ENCODE data around the gene TEX12. TPM values are rescaled to one million over a fixed set of nuclear protein-coding genes. Genes with fewer than 3 reads are reported as not detected.
A peak's percentile ranks its signal among the peaks of the same experiment; 100 is the strongest.

The TEX12 gene
- total RNA-seq, 1 experiment from 2014 or later, result not detected

GRCh38 chr11:112211536-112211935 lies 44.4 kb downstream of the TEX12 start:
- DNase-seq (ENCODE audit: low read depth), result peak; percentile 65

DNA sequence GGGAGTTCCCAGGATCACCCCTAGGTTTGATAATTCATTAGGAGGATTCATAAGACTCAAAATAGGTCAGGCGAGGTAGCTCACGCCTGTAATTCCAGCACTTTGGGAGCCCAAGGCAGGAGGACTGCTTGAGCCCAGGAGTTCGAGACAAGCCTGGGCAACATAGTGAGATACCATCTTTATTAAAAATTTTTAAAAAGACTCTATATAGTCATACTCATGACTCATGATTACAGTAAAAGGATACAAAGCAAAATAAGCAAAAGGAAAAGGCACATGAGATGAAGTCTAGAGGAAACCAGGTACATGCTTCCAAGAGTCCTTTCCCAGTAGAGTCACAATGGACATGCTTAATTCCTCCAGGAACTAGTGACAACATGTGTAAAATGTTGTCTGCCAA lies 45.1 kb downstream of the TEX12 start:
- DNase-seq (ENCODE audit: low read depth), result no peak

DNA sequence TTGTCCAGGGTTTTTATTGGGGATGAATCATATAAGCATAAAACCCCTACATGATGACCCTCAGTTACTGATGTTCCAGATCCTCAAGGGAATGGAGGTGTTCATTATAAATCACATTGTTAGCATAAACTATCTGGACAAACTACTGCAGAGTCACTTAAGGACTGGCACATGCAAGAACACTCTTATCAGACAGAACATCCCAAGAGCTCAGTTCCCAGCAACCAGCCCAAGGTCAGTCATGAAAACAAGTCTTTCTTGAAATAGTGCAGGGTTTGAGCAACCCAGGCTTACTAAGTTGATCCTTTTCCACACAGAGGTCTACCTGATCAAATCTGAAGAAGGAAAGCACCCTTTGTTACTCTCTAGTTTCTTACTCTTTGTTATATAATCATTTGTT lies 45.5 kb downstream of the TEX12 start:
- no peak for DNase-seq (ENCODE audit: low read depth)

GRCh38 chr11:112213753-112214152 lies 46.6 kb downstream of the TEX12 start:
- no peak for DNase-seq (ENCODE audit: low read depth)

- no peak for DNase-seq (ENCODE audit: low read depth)
Measured at GRCh38 chr11:112215621-112216020, 48.4 kb downstream of the TEX12 start.

DNA sequence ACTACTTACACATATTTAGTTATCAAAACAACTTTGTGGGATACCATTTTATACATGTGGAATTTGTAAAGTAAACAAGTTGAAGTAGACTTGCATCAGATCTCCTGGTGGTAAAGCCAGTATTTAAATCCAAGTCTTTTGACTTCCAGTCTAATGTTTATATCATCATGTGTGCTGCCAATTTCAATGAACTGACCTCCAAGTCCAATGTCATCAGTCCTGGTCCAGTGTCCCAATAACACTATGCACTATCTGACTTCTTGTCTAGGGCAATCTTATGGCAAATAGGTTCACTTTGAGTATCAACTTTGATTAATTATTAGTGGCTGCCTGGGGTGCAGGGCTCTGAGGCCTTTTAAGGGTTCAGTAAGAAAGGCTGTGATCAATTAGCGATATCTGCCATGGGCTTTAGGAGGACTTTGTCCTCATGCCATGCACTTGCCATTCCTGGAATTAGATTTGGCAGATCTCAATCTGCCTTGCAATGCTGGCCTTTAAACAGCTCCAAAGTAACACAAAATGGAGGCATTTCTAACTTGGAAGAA lies 49.5 kb downstream of the TEX12 start:
- DNase-seq (ENCODE audit: low read depth), result no peak

DNA sequence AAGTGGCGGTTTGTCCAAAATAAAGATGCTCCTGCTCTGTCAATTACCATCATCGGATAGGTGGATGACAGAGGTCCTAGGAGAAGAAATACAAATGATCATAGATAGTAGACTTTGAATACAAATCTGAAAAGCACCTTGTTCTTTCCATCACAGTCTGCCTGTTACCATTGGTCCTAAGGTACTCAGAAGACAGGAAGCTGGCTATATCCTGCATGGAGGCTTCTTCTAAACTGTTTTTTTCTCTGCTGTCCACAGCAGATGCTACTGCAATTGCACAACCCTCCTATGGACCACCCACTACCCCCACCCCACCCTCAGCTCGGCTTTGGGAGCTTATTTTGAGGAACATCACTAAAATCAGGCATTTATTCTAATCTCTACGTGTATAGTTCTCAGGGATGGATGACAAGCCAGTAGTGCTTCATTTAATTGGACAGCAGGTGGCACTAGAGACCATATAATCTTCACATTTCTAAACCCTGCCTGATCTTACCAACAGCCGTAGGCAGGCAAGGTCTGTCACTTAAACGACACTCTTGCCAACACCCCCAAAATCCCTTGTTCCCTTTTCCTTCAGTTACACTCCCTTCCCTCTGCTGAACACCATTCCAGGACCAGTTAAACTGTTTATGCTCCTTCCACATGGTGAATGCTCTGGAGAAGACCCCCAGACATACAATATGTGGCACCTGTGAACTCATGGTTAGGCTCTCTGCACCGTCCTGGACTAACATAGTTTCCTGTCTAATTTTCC lies 52.5 kb downstream of the TEX12 start:
- DNase-seq (ENCODE audit: low read depth), result peak; percentile 68

DNA sequence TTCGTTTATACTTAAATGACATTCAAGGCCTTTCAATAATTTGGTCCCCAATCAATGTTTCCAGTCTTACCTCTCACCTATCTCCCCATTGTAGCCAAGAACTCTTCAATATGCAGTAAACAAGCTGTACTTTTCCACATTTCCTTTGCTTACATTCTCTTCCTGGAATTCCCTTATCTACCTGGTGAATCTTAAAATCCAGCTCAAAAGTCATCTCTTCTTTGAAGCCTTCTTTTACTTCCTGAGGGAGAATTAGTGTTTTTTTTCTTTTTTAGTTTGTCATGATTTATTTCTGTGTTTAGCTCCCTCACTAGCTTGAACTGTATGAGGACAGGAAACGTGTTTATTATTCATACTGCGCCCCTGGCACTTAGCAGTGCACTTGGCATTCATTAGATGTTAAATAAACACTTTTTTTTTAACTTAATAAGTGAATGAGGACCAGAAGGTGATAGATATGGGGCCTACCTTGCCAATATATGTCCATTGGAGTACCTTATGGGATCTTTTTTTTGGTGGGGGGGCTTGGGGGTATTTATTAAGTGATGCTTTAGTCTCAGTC lies 54.2 kb downstream of the TEX12 start:
- DNase-seq (ENCODE audit: low read depth), result no peak

Other genes with a start within 250 kb of the TEX12 start
- 1.2 and 2.1 TPM in 2 replicates for gene C11orf52, start 248.5 kb upstream of the TEX12 start, total RNA-seq (2014; rRNA removed)
- gene DIXDC1, start 230.0 kb upstream of the TEX12 start, total RNA-seq (2014; rRNA removed), result 17.0 and 17.1 TPM in 2 replicates
- gene DLAT, start 142.0 kb upstream of the TEX12 start, total RNA-seq (2014; rRNA removed), result 45.2 and 47.6 TPM in 2 replicates
- gene PIH1D2, start 93.4 kb upstream of the TEX12 start, total RNA-seq (2014; rRNA removed), result 1.5 and 2.0 TPM in 2 replicates
- gene NKAPD1, start 93.1 kb upstream of the TEX12 start, total RNA-seq (2014; rRNA removed), result 15.4 and 27.5 TPM in 2 replicates
- 17.2 and 30.4 TPM in 2 replicates for gene TIMM8B, start 80.6 kb upstream of the TEX12 start, total RNA-seq (2014; rRNA removed)
- 86.6 and 99.8 TPM in 2 replicates for gene SDHD, start 80.5 kb upstream of the TEX12 start, total RNA-seq (2014; rRNA removed)
- 0.23 and 1.2 TPM in 2 replicates for gene IL18, start 3.3 kb upstream of the TEX12 start, total RNA-seq (2014; rRNA removed)
- gene BCO2, start 8.1 kb downstream of the TEX12 start, total RNA-seq (2014; rRNA removed), result 0.19 and 0.23 TPM in 2 replicates
- 28.3 and 30.1 TPM in 2 replicates for gene PTS, start 59.1 kb downstream of the TEX12 start, total RNA-seq (2014; rRNA removed)
- gene PLET1, start 93.5 kb downstream of the TEX12 start, total RNA-seq (2014; rRNA removed), result not detected in 2 replicates

Measured in LHCN-M2 (cell line).